Pancreas (tissue), 10 donors: ENCODE data around the gene CHCHD3. TPM values are rescaled to one million over a fixed set of nuclear protein-coding genes. Genes with fewer than 3 reads are reported as not detected.

Source experiments
- ATAC-seq, 4 donors: fragments of 200-7000 bp; cut with Tn5 transposase; one replicate each; pipeline versions ENCODE4 v1.8.0 to v1.9.1; 2020; ENCODE audit warnings: mild to moderate bottlenecking in 4 of 4, moderate library complexity in 4 of 4
- DNase-seq, 6 donors: peaks; one replicate each; pipeline ENCODE4 v3.0.0-alpha.2; 2020
- FAIRE-seq: peaks from 2 replicates; lab custom pipeline; 2012; peaks lifted over from hg19 to GRCh38; lab: Jason Lieb, UNC
- H3K27ac ChIP-seq, 4 donors: fragments of 200-600 bp; sonication (generic); 1 replicate in 3 of 4; 2 replicates in 1 of 4; pipeline versions ENCODE4 v1.5.0 to v1.8.0; 2020
- H3K27me3 ChIP-seq, 4 donors: fragments of 200-600 bp; one replicate each; pipeline ENCODE4 v1.8.0; 2021
- H3K36me3 ChIP-seq, 3 donors: fragments of 200-600 bp; sonication (generic) in 1 of 3; one replicate each; pipeline versions ENCODE4 v1.5.0 to v1.8.0; 2020 to 2021
- H3K4me1 ChIP-seq, 3 donors: fragments of 200-600 bp; one replicate each; pipeline ENCODE4 v1.8.0; 2021
- H3K4me3 ChIP-seq, 4 donors: fragments of 200-600 bp; sonication (generic) in 2 of 4; one replicate each; pipeline versions ENCODE4 v1.5.0 to v1.8.0; 2020 to 2021
- H3K9me3 ChIP-seq, 4 donors: fragments of 200-600 bp; one replicate each; pipeline ENCODE4 v1.8.0; 2021
- WGBS, 2 donors: extraction: QIAGEN DNeasy Blood & Tissue Kit; methylation state at CpG; one replicate each; pipeline ENCODE4 v1.1.7; 2013; 5-methylcytosine and 5-hydroxymethylcytosine counted together
- intact Hi-C, 3 donors: fragments of 100-400 bp; cut with DNase I; formaldehyde crosslinking; loops; one replicate each; pipeline versions ENCODE4 v1.11.1 to v1.14.2; 2022
- polyA plus RNA-seq, 2 donors: library from polyadenylated mRNA; stranded (reverse); fragments of 200-250 nt; gene quantifications; one replicate each; pipeline ENCODE4 v1.2.3, GENCODE V29; 2013
- total RNA-seq, 6 donors: library from RNA; stranded (reverse); fragmentation: NEBNext Ultra II Directional in 4 of 6; extraction: Animal tissue kit (Norgen Biotek cat#: 25700) in 4 of 6; gene quantifications; one replicate each; pipeline versions ENCODE4 v1.2.1 to v1.2.4, GENCODE V29; 2021 to 2023
- TF ChIP-seq, protein P1 (sequence below), 4 donors: fragments of 200-600 bp; sonication (generic) in 3 of 4; IDR thresholded peaks; one replicate each; pipeline versions ENCODE4 v1.5.0 to v1.8.0; 2021; ENCODE audit warnings: antibody characterized with exemption in 4 of 4
- donor health status: healthy with polysubstance abuse.
- donor health status: DM: no; HTN: no; CAD: no; lungs with moderate emphysema.
- donor health status: DM: no; HTN: no; CAD: no.
- donor health status: control.
- donor health status: control.
- donor health status: Bipolar disorder and iron deficiency.
- donor health status: DM: yes; HTN: yes; CAD: no.
- donor health status: DM: no; HTN: no; CAD: no.
- donor health status: DM: no; HTN: no; CAD: no.
- donor health status: DM: yes; HTN: yes; CAD: no.

CHCHD3 gene
- total and polyA plus RNA-seq, 8 donors: 7.9 to 23.2 (median 19.3) TPM

DNA sequence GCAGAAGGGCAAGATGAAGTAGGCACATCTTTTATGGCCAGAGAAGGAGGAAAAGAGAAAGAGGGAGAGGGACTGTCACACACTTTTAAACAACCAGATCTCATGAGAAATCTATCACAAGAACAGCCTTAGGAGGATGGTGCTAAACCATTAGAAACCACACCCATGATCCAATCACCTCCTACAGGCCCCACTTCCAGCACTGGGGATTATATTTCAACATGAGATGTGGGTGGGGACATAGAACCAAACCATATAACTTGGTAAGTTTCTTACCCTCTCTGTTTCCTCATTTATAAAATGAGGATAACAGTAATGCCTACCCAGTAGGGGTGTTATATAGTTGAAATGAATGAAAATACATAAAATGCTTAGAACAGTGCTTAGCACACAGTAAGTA is 66.0 kb downstream of the CHCHD3 start:
- no peak overlapping the region for H3K27ac ChIP-seq
- no peaks in the 10 kb centered on the region for H3K4me1 ChIP-seq
- TF ChIP-seq, protein P1, sequence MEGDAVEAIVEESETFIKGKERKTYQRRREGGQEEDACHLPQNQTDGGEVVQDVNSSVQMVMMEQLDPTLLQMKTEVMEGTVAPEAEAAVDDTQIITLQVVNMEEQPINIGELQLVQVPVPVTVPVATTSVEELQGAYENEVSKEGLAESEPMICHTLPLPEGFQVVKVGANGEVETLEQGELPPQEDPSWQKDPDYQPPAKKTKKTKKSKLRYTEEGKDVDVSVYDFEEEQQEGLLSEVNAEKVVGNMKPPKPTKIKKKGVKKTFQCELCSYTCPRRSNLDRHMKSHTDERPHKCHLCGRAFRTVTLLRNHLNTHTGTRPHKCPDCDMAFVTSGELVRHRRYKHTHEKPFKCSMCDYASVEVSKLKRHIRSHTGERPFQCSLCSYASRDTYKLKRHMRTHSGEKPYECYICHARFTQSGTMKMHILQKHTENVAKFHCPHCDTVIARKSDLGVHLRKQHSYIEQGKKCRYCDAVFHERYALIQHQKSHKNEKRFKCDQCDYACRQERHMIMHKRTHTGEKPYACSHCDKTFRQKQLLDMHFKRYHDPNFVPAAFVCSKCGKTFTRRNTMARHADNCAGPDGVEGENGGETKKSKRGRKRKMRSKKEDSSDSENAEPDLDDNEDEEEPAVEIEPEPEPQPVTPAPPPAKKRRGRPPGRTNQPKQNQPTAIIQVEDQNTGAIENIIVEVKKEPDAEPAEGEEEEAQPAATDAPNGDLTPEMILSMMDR (IDR thresholded peaks at IDR 0.05): no peak
- no peaks in the 10 kb centered on the region for H3K9me3 ChIP-seq
- DNase-seq (no peak), FAIRE-seq (no peak), ATAC-seq (no peak)
- intact Hi-C loops: no loop called here
- no peaks in the 10 kb centered on the region for H3K27me3 ChIP-seq
- H3K4me3 ChIP-seq: no peak overlapping the region
- no peaks in the 10 kb centered on the region for H3K36me3 ChIP-seq

DNA sequence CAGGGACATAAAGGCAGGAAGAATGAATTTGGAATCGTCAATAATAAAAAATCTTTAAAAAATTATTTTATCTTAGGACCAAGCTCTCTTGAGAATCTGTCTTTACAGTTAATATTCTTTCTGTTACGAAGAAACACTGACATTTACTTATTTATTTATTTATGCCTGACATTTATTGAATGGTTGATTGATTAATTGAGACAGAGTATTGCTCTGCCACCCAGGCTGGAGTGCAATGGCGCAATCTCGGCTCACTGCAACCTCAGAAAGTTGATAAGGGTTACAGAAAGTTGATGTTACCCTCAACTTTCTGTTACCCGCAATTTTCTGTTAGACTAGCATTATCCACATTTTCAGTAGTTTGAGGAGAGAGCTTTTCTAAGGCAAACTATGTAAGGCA is 70.1 kb downstream of the CHCHD3 start:
- Histone ChIP-seq H3K36me3 (no peaks in the 10 kb centered on the region), H3K4me3 (no peak overlapping the region), H3K27ac (no peak overlapping the region), H3K27me3 (no peaks in the 10 kb centered on the region), H3K9me3 (no peaks in the 10 kb centered on the region), H3K4me1 (no peaks in the 10 kb centered on the region)
- intact Hi-C loops: no loop called here
- DNase-seq (no peak), FAIRE-seq (no peak), ATAC-seq (no peak)
- WGBS, 2 donors: 71 to 76% methylated on average over 5 of the region's 5 CpGs
- TF ChIP-seq, protein P1 (IDR thresholded peaks at IDR 0.05): no peak

DNA sequence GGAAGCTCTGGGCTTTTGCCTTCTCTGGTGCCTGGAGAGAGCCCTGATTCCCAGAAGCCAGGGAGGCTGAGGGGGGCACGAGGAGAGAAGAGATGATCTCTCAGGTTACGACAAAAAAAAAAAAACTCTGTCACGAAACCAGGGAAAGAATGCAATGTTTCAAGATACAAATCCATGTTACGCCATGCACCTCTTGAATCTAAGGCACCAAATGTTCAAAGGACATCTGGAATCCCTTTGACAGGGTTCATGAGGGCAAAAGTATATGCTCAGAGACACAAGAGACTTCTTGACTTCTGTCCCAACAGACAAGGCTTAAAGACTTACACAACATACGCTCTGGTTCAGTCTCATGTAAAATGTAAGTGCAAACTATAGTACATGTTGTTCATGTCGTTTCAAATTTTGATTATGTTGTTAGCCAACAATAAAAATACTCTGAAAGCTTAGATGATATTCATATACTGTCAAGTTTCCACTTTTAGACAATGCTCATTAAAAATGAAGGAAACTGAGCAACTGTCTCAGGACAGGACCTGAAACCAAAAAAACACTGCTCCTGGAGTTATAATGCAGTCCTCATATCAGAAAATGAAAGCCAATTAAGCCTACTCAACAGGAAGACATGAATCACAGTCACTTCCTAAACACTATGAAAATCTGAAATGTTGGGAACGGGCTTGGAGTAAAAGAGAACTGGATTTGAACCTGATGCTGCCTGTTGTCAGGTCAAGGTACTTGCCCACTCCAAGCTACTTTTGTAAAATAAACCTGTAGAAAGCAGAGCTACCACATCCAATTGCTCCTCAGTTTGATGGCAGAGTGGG is 72.3 kb downstream of the CHCHD3 start:
- TF ChIP-seq, protein P1 (IDR thresholded peaks at IDR 0.05): no peak
- H3K4me3 ChIP-seq: no peak overlapping the region
- H3K4me1 ChIP-seq: no peaks in the 10 kb centered on the region
- H3K9me3 ChIP-seq: no peaks in the 10 kb centered on the region
- intact Hi-C loops: no loop called here
- no peak for ATAC-seq
- no peaks in the 10 kb centered on the region for H3K27me3 ChIP-seq
- no peak for FAIRE-seq
- no peak for DNase-seq
- no peaks in the 10 kb centered on the region for H3K36me3 ChIP-seq
- no peak overlapping the region for H3K27ac ChIP-seq
- 93 to 94% methylated on average over 7 of the region's 7 CpGs for WGBS, 2 donors

DNA sequence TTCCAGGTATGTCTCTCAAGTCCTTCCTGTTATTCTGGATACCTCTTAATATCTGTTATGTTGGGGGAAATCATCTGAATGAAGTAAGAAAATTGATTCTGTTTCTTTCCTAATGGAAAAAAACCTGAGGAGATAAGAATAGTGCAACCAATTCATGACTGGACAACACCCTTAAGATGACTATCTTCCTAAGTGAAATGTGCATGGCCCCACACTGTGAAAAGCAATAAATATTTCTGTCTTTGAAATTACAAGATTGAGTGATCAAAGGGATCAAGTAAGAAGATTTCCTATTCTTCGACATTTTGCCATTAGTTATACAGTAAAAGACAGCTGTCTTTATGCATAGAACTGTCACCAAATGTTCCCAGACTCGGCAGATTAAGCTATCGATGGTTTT is 73.9 kb downstream of the CHCHD3 start:
- no peak overlapping the region for H3K27ac ChIP-seq
- H3K4me1 ChIP-seq: peaks cover 0 to 3% (median 0%) of the 10 kb centered on the region in 3 donors
- WGBS, 2 donors: 93% methylated on average over 3 of the region's 3 CpGs
- ATAC-seq (no peak), DNase-seq (no peak), FAIRE-seq (no peak)
- no peak overlapping the region for H3K4me3 ChIP-seq
- H3K9me3 ChIP-seq: no peaks in the 10 kb centered on the region
- TF ChIP-seq, protein P1 (IDR thresholded peaks at IDR 0.05): no peak
- H3K36me3 ChIP-seq: no peaks in the 10 kb centered on the region
- H3K27me3 ChIP-seq: no peaks in the 10 kb centered on the region
- intact Hi-C loops: no loop called here
